PC-3 (cell line): Measurements from ENCODE around the gene MXRA7.

ENCODE experiments used
- EZH2phosphoT487 ChIP-seq: fragments of 300-600 bp; sonication (generic); IDR thresholded peaks from 2 replicates; pipeline ENCODE4 v1.6.1; 2018; ENCODE audit warnings: mild to moderate bottlenecking, antibody characterized with exemption, low read length, borderline replicate concordance
- TF ChIP-seq, protein P1 (sequence below): fragments of 300-600 bp; sonication (generic); conservative IDR thresholded peaks from 2 replicates; pipeline ENCODE4 v1.5.1; 2017; ENCODE audit warnings: antibody characterized with exemption, low read depth, mild to moderate bottlenecking, low read length

DNA sequence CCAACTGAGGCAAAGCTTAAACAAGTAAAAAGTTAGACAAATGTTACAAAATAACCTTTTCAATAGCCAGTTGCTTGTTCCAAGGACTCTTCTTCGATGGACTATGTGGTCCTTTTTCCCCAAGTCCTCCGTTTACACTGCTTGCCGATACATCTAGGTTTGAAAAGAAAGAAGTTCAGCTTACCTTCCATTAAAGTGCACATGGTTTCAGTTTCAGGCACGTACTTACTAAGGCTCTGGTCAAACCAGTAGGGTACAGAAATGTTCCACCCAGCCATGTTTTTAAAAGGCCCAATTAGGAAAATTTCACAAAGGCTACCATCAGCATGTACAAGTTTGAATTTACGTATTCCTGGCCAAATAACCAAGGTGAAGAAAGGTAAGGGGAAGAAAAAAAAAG lies 24.2 kb upstream of the MXRA7 start:
- TF ChIP-seq, protein P1, sequence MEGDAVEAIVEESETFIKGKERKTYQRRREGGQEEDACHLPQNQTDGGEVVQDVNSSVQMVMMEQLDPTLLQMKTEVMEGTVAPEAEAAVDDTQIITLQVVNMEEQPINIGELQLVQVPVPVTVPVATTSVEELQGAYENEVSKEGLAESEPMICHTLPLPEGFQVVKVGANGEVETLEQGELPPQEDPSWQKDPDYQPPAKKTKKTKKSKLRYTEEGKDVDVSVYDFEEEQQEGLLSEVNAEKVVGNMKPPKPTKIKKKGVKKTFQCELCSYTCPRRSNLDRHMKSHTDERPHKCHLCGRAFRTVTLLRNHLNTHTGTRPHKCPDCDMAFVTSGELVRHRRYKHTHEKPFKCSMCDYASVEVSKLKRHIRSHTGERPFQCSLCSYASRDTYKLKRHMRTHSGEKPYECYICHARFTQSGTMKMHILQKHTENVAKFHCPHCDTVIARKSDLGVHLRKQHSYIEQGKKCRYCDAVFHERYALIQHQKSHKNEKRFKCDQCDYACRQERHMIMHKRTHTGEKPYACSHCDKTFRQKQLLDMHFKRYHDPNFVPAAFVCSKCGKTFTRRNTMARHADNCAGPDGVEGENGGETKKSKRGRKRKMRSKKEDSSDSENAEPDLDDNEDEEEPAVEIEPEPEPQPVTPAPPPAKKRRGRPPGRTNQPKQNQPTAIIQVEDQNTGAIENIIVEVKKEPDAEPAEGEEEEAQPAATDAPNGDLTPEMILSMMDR, result no peak
- TF ChIP-seq EZH2phosphoT487, result no peak
